HG02943 (cell line): ENCODE data around the gene TBC1D9.

Experiments
- ATAC-seq: cut with Tn5 transposase; IDR thresholded peaks from one replicate; pipeline ENCODE4 v1.9.1; 2021; ENCODE audit warnings: mild to moderate bottlenecking, low read depth, moderate library complexity; ENCODE audit not compliant: unreplicated experiment

Gene TBC1D9

DNA sequence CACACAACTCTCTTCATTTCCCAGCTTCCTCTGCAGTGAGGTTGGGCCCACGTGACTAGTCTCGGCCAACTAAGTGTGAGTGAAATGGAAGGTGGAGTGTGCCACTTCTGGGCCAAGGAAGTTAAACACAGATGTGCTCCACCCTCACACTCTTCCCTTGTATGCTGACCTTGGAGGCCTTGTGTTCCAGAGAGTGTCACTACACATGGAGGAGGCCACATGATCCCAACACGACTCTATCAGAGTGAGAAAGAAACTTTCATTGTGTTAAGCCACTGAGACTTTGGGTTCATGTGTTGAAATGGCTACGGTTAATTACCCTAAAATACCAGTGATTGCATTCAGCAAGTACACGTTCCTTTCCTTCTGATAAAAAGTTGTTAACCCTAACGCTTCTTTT lies 55.1 kb downstream of the TBC1D9 start:
- no peak for ATAC-seq

DNA sequence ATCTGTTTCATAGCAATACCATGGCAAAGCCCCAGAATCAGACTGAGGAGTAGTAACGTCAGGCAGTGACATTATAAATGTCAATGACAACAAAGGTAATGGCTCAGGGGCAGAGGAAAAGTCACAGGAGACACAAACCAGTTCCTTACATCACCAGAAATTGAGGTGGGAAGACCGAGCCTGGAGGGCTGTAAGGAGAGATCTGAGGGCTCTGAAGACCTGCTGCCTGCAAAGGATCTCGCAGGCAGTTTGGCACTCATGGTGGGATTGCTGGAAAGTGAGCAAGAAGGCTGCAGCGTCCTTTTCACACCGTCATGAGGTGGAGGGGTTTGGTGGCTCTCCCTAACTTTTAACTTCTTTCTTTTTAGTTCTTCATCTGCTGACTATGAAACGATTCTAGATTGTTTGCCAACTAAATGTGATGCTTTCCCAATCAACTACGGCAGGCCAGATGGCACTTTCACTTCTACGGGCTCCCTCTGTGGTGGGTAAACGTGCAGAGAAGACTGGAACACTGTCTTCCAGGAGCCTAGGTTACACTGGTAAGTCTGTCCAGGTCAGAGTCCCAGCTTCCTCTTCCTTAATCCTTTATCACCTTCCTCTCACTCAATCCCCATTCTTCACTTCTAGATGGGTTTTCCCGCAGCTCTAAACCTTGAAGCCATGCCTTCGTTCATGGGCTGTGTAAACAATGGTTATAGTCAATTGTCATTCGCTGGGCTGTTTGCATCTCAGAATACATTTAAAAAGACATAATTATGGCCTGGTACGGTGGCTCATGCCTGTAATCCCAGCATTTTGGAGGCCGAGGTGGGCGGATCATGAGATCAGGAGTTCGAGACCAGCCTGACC lies 58.2 kb downstream of the TBC1D9 start:
- ATAC-seq, result no peak

DNA sequence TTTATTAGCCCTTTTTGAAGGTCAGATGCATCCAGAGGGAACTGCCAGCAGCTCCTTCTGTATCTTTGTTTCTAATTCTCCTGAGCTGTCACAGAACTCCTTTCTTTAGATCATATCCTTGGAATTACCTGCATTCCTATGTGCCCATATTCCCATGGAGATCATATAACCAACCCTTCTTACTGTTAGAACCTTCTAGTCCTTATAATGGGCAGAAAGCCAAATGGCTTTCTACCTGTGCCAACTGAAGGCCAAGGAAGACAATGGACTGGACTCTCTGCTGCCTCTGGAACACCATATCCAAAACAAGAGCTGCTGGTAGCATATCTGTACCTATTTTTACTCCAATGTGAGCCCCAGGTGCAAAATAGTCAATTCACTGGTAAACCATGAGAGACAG lies 60.7 kb downstream of the TBC1D9 start:
- no peak for ATAC-seq

DNA sequence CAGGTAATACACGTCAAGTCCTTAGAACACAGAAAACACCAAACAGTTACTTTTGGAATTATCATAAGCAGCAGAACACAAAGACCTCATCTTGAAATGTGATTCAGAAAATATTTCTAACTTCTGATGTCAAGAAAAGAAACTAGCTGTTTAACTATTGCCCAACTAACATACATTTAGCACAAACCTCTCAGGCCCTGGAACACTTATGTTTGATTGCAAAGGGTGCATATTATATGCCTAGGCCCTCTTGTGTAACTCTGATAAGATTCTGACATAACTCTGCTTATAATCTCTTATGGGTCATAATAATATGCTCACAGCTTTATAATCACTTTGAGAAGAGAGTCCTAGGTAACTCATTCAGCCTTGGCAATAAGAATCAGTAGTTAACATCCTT lies 62.6 kb downstream of the TBC1D9 start:
- no peak for ATAC-seq

GRCh38 chr4:140691369-140691768 lies 64.8 kb downstream of the TBC1D9 start:
- ATAC-seq, result no peak

GRCh38 chr4:140690093-140690492 lies 66.1 kb downstream of the TBC1D9 start:
- ATAC-seq, result no peak

DNA sequence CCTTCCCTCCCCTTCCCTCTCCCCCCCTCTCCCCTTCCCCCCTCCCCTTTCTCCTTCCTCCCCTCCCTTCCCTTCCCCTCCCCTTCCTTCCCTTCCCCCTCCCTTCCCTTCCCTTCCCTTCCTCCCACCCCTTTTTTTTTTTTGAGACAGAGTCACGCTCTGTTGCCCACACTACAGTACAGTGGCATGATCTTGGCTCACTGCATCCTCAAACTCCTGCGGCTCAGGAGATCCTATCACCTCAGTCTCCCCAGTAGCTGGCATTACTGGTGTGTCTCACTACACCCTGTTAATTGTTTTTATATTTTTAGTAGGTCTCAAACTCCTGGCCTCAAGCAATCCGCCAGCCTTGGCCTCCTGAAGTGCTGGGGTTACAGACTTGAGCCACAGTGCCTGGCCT lies 66.6 kb downstream of the TBC1D9 start:
- ATAC-seq, result no peak

DNA sequence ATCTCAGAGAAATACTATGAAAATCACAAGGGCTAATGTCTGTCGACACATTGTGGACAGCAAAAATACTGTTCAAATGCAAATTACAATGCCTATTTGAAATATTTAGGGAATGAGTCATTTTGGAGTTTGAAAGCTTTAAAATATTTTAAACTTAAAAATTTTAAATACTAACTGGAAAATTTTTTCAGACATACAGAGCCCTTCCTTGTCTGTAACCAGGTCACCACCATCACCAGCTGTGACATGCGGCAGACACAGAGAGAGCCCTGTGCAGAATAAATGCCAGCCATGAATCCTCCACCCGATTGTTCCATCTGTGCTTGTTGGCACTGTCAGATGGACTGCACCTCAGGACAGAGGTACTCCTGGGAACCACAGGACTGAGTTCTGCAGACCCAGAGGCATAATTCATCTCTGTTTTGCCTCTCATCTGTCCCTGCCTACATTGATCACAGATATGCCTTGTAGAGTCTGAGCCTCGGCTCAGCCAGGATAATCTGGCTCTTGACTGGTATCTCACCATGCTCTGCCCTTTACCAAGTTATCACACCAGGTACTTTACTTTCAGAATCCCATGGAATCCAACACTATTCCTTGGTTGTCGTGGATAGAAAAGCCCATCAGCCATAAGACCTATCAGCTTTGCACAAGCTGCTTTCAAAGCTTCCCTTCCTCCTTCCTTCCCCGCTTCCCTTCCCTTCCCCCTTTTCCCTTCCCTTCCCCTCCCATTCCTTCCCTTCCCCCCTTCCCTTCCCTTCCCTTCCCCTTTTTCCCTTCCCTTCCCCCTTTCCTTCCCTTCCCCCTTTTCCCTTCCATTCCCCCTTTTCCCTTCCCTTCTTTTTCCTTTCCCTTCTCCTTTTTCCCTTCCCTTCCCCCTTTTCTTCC lies 67.2 kb downstream of the TBC1D9 start:
- ATAC-seq, result no peak

GRCh38 chr4:140686796-140687195 lies 69.4 kb downstream of the TBC1D9 start:
- ATAC-seq, result no peak

DNA sequence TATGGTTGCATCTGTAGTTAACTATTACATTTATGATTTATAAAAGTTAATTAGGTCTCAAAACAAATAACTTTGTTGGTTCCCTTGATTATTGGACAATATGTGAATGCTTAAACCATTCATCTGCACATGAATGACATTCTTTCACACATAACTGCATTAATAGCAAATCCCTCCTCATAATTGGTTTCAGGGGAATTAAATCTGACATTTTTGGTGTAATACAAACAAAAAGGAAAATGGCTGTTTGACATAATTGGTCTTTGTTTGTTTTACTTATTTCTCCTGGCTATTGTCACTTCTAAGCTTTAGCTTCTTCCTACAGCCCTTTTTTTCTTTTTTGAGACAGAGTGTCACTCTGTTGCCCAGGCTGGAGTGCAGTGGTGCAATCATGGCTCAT lies 71.9 kb downstream of the TBC1D9 start:
- ATAC-seq, result no peak

GRCh38 chr4:140681201-140681600 lies 75.0 kb downstream of the TBC1D9 start:
- no peak for ATAC-seq

DNA sequence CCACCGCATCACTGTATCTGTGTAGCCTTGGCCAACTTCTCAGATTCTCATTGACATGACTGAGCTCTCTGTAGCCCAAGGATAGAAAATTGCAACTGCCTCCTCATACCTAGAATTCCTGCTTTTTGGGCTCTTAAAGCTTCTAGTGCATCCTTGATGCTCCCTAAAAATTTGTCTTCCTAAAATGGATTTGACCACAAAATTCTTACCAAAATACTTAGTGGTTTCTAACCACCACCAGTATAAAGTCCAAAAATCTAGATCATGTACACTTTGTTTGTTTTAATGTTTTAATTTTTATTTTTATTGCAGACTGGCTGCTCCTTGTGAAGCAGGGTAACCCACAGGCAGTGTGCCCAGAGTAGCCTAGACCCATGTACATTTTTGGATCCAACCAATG lies 75.5 kb downstream of the TBC1D9 start:
- ATAC-seq, result no peak

- no peak for ATAC-seq
These were observed 76.6 kb downstream of the TBC1D9 start for GRCh38 chr4:140679576-140679975.

DNA sequence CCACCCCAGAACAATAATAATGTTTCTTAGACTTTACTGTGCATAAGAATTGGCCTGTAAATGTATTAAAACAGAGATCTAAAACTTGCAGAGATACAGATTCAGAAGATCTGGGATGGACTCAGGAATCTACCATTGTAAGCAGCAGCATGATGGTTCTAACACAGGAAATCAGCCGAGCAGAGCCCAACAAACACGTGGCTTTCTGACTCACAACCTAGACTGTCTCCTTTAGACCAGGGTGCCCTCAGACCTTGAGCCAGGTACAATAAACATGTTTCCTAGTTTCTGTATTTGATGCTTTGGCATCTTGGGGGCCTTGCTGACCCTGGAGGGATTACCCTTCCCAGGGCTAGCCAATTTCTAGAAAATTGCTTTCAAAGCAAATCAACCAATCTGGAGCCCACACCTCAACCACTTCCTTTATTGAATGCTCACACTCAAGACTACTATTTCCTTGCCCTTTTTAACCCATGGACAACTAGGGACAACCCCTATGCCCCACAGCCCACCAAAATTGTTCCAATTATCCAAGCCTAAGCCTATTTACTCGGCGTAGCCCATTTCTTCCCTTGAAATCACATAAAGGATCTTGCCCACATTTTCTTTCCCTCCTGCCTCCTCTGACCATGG lies 80.5 kb downstream of the TBC1D9 start:
- no peak for ATAC-seq

DNA sequence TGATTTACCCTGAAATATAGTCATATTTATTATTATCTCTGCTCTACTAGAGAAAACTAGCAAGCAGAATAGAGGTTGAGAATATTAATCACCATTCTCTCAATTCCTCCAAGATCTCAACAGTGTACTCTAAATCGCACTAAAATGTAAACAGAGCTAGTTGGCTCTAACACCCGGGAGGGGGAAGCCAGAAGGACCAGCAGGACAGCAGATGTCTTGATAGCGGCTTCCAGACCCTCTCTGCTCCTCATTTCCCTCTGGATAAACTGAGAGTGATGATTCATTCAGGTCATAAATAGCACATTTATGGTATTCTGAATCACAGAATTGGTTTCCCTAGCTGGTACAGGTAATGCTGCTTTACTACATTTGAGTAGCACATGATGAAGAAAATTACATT lies 82.5 kb downstream of the TBC1D9 start:
- no peak for ATAC-seq

- ATAC-seq, result no peak
These were observed 83.8 kb downstream of the TBC1D9 start for GRCh38 chr4:140672416-140672815.

GRCh38 chr4:140668111-140668510 lies 88.1 kb downstream of the TBC1D9 start:
- ATAC-seq, result no peak

- no peak for ATAC-seq
These were observed 89.1 kb downstream of the TBC1D9 start for GRCh38 chr4:140666889-140667614.

- no peak for ATAC-seq
These were observed 93.9 kb downstream of the TBC1D9 start for GRCh38 chr4:140662082-140662869.

GRCh38 chr4:140661550-140661949 lies 94.6 kb downstream of the TBC1D9 start:
- no peak for ATAC-seq
